ENCODE data around the gene UACA. TPM values are rescaled to one million over a fixed set of nuclear protein-coding genes. Genes with fewer than 3 reads are reported as not detected.

Gene UACA
- total RNA-seq, 1 donor from 2014 or later: 35.7 TPM

GRCh38 chr15:70781236-70781635 is 17.9 kb upstream of the UACA start:
- DNase-seq (no peak), ATAC-seq (no peak)
- Histone ChIP-seq H3K27ac (no peak overlapping the region), H3K9me3 (no peaks in the 10 kb centered on the region), H3K4me1 (no peaks in the 10 kb centered on the region), H3K4me3 (no peak overlapping the region), H3K36me3 (no peaks in the 10 kb centered on the region), H3K27me3 (ENCODE audit: low read depth) (peaks cover 6% of the 10 kb centered on the region)
- intact Hi-C loops (cut with DNase I): no loop called here
- no peak for TF ChIP-seq CTCF (IDR thresholded peaks at IDR 0.05)

- intact Hi-C loops (cut with DNase I): no loop called here
Measured at GRCh38 chr15:70778258-70779076, 15.1 kb upstream of the UACA start.

GRCh38 chr15:70777170-70777926 is 14.0 kb upstream of the UACA start:
- H3K4me1 ChIP-seq: no peaks in the 10 kb centered on the region
- ATAC-seq (no peak), DNase-seq (no peak)
- no peak overlapping the region for H3K27ac ChIP-seq
- no peaks in the 10 kb centered on the region for H3K27me3 ChIP-seq (ENCODE audit: low read depth)
- no peak for TF ChIP-seq CTCF (IDR thresholded peaks at IDR 0.05)
- H3K4me3 ChIP-seq: no peak overlapping the region
- H3K9me3 ChIP-seq: no peaks in the 10 kb centered on the region
- H3K36me3 ChIP-seq: no peaks in the 10 kb centered on the region
- intact Hi-C loops (cut with DNase I): no loop called here

More at GRCh38 chr15:70778258-70779076, 15.1 kb upstream of the UACA start:
- DNase-seq: no peak
- Histone ChIP-seq H3K9me3 (no peaks in the 10 kb centered on the region), H3K27me3 (ENCODE audit: low read depth) (no peaks in the 10 kb centered on the region), H3K4me1 (no peaks in the 10 kb centered on the region), H3K4me3 (no peak overlapping the region), H3K36me3 (no peaks in the 10 kb centered on the region), H3K27ac (no peak overlapping the region)
- no peak for TF ChIP-seq CTCF (IDR thresholded peaks at IDR 0.05)
- ATAC-seq: no peak

GRCh38 chr15:70775160-70775559 is 11.8 kb upstream of the UACA start:
- intact Hi-C loops (cut with DNase I): no loop called here
- no peak for DNase-seq
- no peak overlapping the region for H3K4me3 ChIP-seq

GRCh38 chr15:70772402-70772801 is 9.0 kb upstream of the UACA start:
- intact Hi-C loops (cut with DNase I): no loop called here
- DNase-seq (no peak), ATAC-seq (no peak)
- no peak for TF ChIP-seq CTCF (IDR thresholded peaks at IDR 0.05)
- Histone ChIP-seq H3K27me3 (ENCODE audit: low read depth) (peaks cover 4% of the 10 kb centered on the region), H3K4me1 (peaks cover 14% of the 10 kb centered on the region), H3K36me3 (no peaks in the 10 kb centered on the region), H3K27ac (no peak overlapping the region), H3K9me3 (no peaks in the 10 kb centered on the region), H3K4me3 (no peak overlapping the region)

More at GRCh38 chr15:70775160-70775559, 11.8 kb upstream of the UACA start:
- Histone ChIP-seq H3K9me3 (no peaks in the 10 kb centered on the region), H3K27ac (no peak overlapping the region), H3K36me3 (no peaks in the 10 kb centered on the region), H3K27me3 (ENCODE audit: low read depth) (no peaks in the 10 kb centered on the region), H3K4me1 (no peaks in the 10 kb centered on the region)
- no peak for TF ChIP-seq CTCF (IDR thresholded peaks at IDR 0.05)
- ATAC-seq: no peak
